NCI-H69 (cell line): ENCODE data around the gene ZNF219.
A peak's percentile ranks its signal among the peaks of the same experiment; 100 is the strongest.
"Not testable (repeated sequence)": the region's sequence is repeated elsewhere in the genome, so short reads cannot be mapped to it uniquely, and the experiment has no call there.

ENCODE experiments used
- DNase-seq: peaks from one replicate; lab custom pipeline; 2025; lab: John Stamatoyannopoulos, UW

ZNF219 gene

DNA sequence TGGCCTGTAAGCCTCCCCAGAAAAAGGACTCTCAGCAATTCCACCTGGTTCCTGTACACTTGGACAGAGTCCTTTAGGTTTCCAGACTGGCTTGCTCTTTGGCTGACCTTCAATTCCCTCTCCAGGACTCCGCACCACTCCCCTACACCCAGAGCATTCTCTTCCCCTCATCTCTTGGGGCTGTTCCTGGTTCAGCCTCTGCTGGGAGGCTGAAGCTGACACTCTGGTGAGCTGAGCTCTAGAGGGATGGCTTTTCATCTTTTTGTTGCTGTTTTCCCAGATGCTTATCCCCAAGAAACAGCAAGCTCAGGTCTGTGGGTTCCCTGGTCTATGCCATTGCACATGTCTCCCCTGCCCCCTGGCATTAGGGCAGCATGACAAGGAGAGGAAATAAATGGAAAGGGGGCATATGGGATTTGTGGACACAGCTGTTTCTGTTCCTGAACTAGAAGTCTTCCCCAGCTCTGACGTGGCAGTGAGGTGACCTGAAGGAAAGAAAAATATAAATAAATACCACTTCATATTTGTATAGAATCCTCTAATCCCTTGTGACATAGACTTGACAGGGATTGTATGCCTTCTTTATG, 55.0 kb downstream of the ZNF219 start:
- DNase-seq, result peak; percentile 12

DNA sequence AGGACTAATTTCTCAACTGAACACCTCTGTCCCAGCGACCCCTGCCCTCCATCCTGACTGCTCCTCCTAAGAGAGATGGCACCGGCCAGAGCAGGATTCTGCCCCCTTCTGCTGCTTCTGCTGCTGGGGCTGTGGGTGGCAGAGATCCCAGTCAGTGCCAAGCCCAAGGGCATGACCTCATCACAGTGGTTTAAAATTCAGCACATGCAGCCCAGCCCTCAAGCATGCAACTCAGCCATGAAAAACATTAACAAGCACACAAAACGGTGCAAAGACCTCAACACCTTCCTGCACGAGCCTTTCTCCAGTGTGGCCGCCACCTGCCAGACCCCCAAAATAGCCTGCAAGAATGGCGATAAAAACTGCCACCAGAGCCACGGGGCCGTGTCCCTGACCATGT, 55.5 kb downstream of the ZNF219 start:
- no peak for DNase-seq

DNA sequence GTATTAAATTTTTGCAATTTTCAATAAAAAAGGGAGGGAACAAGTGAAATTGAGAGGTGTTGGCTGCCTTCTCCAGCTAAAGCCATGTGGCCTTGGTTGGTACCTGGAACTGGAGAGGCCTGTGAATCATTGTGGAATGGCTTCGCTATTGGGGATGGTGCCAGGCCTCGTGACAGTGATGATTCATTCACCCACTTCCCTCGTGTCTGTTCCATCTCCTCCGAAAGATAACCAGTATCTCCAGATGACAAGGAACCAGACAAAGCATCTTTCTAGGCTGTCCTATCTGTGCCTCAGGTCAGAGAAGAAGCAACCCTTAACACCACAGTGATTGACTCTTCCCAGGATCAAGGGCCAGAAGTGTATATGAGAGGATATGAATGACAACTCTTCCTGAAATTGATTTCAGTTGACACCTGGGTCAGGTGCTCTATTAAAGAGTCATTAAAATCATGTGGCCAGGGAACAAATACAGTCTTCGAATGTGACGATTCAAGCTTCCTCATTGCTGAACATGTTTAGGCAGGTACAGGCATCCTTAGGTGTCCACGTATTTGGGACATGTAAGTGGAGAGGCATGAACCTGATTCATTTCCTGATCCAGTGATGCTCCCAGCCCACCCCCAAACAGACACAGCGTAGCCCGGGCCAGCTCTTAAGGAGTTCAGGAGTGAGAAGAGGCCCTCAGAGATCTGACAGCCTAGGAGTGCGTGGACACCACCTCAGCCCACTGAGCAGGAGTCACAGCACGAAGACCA, 56.6 kb downstream of the ZNF219 start, which contains the start of gene RNASE7:
Gene RNASE7 (plus strand): TSS at position 687 of the 758 bp plus-strand sequence. CDS start 631 bp downstream, outside the sequence.
- DNase-seq, result no peak

DNA sequence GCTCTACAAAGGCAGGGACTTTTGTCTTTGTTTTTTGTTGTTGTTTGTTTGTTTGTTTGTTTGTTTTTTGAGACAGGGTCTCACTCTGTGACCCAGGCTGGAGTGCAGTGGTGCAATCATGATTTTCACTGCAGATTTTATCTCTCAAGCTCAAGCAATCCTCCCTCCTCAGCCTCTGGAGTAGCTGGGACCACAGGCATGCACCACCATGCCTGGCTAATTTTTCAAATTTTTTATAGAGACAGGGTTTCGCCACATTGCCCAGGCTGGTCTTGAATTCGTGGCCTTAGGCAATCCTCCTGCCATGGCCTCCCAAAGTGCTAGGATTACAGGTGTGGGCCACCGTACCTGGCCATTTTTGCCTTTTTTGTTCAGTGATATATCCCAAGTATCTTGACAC, 57.5 kb downstream of the ZNF219 start:
- DNase-seq, result not testable (repeated sequence)

DNA sequence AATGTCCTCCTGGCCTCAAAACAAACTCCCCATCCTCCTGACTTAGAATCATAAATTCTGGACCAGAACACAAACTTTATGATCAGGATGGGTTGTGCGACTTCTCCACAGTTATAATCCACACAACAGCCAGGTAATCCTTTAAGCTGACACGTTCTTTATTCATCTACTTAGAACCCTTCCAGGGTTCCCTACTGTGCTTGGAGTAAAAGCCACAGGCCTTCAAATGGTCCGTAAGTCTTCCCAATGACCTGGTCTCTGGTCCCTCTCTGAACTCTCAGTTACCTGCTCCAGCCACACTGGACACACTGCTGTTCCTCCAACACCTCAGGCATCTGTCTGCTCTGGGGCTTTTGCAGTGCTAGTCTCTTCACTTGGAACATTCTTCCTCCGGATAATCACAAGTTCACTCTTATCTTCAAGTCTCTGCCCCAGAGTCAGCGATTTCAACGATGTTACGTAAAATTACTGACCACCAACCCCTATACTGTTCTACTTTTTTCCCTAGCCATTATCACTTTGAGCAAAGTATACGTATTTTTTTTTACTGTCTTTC, 58.0 kb downstream of the ZNF219 start:
- DNase-seq, result no peak
